Activated T-cell treated with anti-CD3 and anti-CD28 coated beads, Interleukin-2, amount 50 U/mL, for 24 hours (primary cell): ENCODE results near the gene FUT1.

Experiments used
- DNase-seq: peaks from one replicate; pipeline ENCODE4 v3.0.0-alpha.2; 2020
- H3K27ac Mint-ChIP-seq: 2 replicates; pipeline ENCODE4 v1.8.0; 2020; ENCODE audit warnings: mild to moderate bottlenecking, mixed read lengths
- H3K27me3 Mint-ChIP-seq: 2 replicates; pipeline ENCODE4 v1.8.0; 2020; ENCODE audit warnings: mixed read lengths
- H3K36me3 Mint-ChIP-seq: 2 replicates; pipeline ENCODE4 v1.8.0; 2020; ENCODE audit warnings: low read depth, mixed read lengths
- H3K4me1 Mint-ChIP-seq: 2 replicates; pipeline ENCODE4 v1.8.0; 2020; ENCODE audit warnings: low read depth, mixed read lengths
- H3K4me3 Mint-ChIP-seq: 2 replicates; pipeline ENCODE4 v1.8.0; 2020; ENCODE audit warnings: mild to moderate bottlenecking, moderate library complexity, mixed read lengths
- H3K9me3 Mint-ChIP-seq: 2 replicates; pipeline ENCODE4 v1.8.0; 2020; ENCODE audit warnings: mixed read lengths

FUT1 gene

DNA sequence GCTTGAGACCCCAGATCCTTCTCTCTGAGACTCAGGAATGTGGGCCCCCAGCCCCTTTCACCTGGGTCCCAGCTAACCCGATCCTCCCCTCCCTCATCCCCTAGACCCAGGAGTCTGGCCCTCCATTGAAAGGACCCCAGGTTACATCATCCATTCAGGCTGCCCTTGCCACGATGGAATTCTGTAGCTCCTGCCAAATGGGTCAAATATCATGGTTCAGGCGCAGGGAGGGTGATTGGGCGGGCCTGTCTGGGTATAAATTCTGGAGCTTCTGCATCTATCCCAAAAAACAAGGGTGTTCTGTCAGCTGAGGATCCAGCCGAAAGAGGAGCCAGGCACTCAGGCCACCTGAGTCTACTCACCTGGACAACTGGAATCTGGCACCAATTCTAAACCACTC, 3.3 kb upstream of the FUT1 start:
- DNase-seq: no peak
- no peaks in the 10 kb centered on the region for H3K9me3 Mint-ChIP-seq
- peaks cover 37% of the 10 kb centered on the region for H3K27me3 Mint-ChIP-seq
- H3K4me1 Mint-ChIP-seq: peaks cover 17% of the 10 kb centered on the region
- no peaks in the 10 kb centered on the region for H3K36me3 Mint-ChIP-seq
- no peak overlapping the region for H3K4me3 Mint-ChIP-seq
- H3K27ac Mint-ChIP-seq: no peak overlapping the region

DNA sequence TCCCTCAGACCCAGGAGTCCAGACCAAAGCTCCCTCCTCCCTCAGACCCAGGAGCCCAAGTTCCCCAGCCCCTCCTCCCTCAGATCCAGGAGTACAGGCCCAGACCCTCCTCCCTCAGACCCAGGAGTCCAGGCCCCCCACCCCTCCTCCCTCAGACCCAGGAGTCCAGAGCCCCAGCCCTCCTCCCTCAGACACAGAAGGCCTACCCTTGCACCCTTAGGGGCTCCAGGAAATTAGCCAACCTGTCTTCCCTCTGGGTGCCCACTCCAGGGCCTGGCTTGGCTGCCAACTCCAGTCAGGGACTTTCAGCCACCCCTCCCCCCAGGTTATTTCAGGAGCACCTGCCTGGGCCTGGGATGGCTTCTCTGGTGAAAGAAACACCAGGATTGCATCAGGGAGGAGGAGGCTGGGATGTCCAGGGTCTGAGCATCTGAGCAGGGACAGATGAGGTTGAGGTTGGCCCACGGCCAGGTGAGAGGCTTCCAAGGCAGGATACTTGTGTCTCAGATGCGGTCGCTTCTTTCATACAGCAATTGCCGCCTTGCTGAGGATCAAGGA, 2.7 kb upstream of the FUT1 start, which contains the start of gene FGF21:
TSS of gene FGF21 (plus strand) at position 441 of the 558 bp plus-strand sequence. CDS start 713 bp downstream, outside the sequence.
- Mint-ChIP-seq H3K36me3 (no peaks in the 10 kb centered on the region), H3K4me1 (peaks cover 13% of the 10 kb centered on the region), H3K27ac (no peak within 1 kb of the TSS), H3K9me3 (no peaks in the 10 kb centered on the region), H3K4me3 (no peak within 1 kb of the TSS), H3K27me3 (peaks cover 31% of the 10 kb centered on the region)
- no peak for DNase-seq

DNA sequence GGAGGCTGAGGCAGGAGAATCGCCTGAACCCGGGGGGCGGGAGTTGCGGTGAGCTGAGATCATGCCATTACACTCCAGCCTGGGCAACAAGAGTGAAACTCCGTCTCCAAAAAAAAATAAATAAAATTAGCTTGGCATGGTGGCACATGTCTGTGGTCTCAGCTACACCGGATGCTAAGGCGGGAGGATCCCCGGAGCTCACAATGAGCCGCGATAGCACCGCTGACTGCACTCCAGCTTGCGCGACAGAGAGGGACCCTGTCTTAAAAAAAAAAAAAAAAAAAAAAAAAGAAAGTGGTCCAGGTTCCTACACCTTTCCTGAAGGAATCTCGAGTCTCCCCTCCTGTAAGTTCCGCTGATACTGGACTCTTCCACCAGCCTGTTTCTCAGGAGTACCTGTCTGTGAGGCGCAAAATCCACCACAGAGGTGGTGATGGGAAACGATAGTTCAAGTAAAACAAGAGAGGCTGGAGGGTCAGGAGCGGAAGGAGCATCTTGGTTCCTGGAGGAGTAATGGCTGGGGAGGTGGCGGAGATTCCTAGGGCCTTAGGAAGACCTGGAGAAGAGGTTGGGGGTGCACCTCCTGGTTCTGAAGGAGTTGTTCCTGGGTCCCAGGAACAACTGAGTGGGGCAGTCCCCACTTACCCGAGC, 471 bp downstream of the FUT1 start:
- Mint-ChIP-seq H3K4me3 (peak overlapping the region; percentile 64), H3K4me1 (peaks cover 15% of the 10 kb centered on the region), H3K9me3 (no peaks in the 10 kb centered on the region), H3K27ac (peak overlapping the region; percentile 26), H3K36me3 (no peaks in the 10 kb centered on the region), H3K27me3 (peaks cover 31% of the 10 kb centered on the region)
- DNase-seq: no peak

DNA sequence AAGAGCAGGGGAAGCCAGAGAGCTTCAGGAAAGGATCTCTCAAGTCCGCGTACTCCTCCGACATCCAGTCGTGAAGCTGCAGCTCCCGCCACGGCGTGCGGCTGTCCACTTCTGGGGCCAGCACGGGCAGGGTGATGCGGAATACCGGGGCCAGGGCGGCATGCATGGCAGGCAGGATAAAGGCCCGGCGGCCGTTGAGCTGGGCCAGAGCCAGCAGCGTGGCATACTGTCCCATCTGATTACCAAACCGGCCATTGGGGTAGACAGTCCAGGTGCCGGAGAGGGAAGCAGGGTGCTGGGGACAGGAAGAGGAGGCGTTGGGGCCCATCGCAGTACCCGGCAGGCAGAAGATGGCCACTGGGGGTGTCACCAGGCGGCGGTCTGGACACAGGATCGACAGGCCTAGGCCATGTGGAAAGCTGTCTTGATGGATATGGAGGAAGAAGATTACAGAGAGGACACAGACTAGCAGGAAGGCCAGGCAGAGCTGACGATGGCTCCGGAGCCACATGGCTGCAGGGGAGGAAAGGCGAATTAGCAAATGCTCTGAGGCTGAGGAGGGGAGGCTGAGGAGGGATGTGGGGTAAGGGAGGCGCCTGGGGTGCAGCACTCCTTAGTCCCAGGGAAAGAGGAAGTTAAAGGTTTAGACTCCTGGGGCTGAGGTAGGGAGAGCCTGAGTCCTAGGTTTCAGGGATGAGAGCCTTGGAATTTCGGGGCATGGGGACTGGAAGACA, 1.5 kb downstream of the FUT1 start:
- Mint-ChIP-seq H3K27me3 (peaks cover 36% of the 10 kb centered on the region), H3K36me3 (no peaks in the 10 kb centered on the region), H3K4me1 (peaks cover 18% of the 10 kb centered on the region), H3K27ac (no peak overlapping the region), H3K9me3 (no peaks in the 10 kb centered on the region), H3K4me3 (no peak overlapping the region)
- no peak for DNase-seq

DNA sequence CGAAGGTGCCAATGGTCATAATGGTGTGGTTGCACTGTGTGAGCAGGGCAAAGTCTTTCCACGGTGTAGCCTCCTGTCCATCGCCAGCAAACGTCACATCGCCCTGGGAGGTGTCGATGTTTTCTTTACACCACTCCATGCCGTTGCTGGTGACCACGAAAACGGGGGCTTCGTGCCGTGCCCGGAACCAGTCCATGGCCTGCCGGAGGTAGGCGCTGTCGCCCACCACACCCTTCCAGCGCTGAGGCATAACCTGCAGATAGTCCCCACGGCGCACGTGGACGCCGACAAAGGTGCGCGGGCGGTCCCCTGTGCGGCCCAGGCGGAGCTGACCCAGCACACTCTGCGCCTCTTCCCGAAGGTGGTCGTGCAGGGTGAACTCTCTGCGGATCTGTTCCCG, 2.1 kb downstream of the FUT1 start:
- Mint-ChIP-seq H3K36me3 (no peaks in the 10 kb centered on the region), H3K4me1 (peaks cover 21% of the 10 kb centered on the region), H3K9me3 (no peaks in the 10 kb centered on the region), H3K4me3 (no peak overlapping the region), H3K27me3 (peaks cover 41% of the 10 kb centered on the region), H3K27ac (no peak overlapping the region)
- DNase-seq: no peak

DNA sequence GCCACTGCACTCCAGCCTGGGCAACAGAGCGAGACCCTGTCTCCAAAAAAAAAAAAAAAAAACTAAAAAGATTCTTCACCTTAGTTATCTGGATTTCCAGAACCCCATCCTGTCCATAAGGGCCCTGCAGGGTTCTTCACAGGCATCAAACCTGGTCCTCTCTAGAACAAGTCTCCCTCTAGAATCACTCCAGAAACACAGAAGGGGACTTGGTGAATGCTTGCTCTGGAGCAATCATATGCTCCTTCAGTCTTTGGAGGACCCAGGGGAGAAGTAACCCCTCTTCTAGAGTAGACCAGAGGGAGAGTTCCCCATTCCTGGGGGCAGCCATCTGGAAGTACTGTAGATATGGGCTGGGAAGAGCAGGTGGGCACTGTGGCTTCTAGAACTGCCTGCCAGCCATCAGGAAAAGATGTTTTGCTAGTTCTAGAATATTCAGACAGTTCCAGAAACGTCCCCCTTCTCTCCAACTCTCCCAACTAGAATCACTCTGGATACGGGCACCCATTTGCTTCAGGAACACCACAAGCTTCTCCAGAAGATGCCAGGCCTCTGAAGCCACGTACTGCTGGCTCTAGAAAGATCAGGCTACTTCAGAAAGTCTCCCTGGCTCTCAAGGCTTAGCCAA, 2.8 kb downstream of the FUT1 start:
- H3K36me3 Mint-ChIP-seq: no peaks in the 10 kb centered on the region
- peaks cover 40% of the 10 kb centered on the region for H3K27me3 Mint-ChIP-seq
- H3K27ac Mint-ChIP-seq: no peak overlapping the region
- H3K4me3 Mint-ChIP-seq: no peak overlapping the region
- no peaks in the 10 kb centered on the region for H3K9me3 Mint-ChIP-seq
- DNase-seq: no peak
- H3K4me1 Mint-ChIP-seq: peaks cover 21% of the 10 kb centered on the region

DNA sequence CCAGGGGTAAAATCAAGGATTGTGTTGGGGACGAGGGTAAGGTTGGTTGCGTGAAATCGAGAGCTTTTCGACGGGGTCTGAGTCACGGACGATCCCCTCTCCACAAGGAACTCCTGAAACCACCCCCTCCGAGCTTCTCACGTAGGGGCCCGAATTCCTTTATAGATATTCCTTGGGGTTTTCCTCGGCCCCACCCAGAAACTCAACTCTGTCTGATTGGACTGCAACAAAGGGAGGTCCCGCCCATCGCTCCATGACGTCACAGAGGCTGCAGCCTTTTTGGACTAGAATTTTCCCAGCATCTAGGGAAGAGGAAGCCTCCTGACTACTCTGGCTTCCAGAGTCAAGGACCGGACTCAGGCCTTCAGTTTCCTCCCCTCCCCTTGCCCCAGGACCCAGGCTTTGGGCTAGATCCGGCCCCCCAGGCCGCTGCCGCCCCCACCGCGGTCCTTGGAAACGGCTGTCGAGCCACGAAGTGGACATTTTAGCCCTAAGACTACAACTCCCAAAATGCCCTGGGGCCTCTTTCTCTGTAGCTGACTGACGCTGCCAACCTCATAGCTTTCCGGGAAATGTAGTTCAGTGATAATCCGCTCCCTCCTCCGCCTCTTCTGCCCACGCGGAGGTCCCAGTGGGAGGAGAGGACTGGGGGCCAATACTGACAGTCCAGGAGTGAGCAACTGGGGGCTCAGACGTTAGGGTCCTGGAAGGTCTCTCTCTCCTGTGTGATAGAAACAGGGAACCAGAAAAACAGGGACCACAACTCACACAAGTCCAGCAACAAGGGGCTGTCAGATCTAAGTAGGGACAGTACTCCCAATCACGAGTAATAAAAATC, 5.5 kb downstream of the FUT1 start, which contains the start of gene IZUMO1:
TSS of gene IZUMO1 (minus strand) at position 172 of the 838 bp plus-strand sequence. CDS start 1,050 bp downstream, outside the sequence.
- H3K4me3 Mint-ChIP-seq: peak within 1 kb of the TSS; percentile 38
- DNase-seq: peak; percentile 62

DNA sequence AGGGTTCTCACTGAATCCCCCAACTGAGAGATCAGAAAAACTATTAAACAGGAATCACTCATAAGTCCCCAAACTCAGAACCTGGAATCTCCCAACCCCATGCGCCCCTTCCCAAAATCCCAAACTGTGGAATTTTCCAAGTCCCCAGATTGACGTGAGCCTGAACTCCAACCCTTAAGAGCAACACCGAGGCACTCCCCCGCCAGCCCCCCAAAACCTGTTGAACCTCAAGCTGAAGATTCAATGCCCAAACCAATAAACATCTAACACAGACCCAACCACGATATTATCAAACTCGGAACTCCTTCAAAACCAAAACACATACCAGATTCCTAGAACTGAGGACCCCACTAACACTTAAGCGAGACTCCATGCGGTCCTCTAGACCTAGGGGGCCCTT, 6.3 kb downstream of the FUT1 start:
- no peak for DNase-seq
- peaks cover 24% of the 10 kb centered on the region for H3K27me3 Mint-ChIP-seq
- no peak overlapping the region for H3K27ac Mint-ChIP-seq
- H3K36me3 Mint-ChIP-seq: no peaks in the 10 kb centered on the region
- H3K9me3 Mint-ChIP-seq: no peaks in the 10 kb centered on the region
- peaks cover 11% of the 10 kb centered on the region for H3K4me1 Mint-ChIP-seq
- no peak overlapping the region for H3K4me3 Mint-ChIP-seq

More for the DNA sequence above, 5.5 kb downstream of the FUT1 start, which contains the start of gene IZUMO1:
- Mint-ChIP-seq H3K27me3 (peaks cover 25% of the 10 kb centered on the region), H3K9me3 (no peaks in the 10 kb centered on the region), H3K36me3 (no peaks in the 10 kb centered on the region), H3K27ac (peak within 1 kb of the TSS; percentile 69), H3K4me1 (peaks cover 8% of the 10 kb centered on the region)

DNA sequence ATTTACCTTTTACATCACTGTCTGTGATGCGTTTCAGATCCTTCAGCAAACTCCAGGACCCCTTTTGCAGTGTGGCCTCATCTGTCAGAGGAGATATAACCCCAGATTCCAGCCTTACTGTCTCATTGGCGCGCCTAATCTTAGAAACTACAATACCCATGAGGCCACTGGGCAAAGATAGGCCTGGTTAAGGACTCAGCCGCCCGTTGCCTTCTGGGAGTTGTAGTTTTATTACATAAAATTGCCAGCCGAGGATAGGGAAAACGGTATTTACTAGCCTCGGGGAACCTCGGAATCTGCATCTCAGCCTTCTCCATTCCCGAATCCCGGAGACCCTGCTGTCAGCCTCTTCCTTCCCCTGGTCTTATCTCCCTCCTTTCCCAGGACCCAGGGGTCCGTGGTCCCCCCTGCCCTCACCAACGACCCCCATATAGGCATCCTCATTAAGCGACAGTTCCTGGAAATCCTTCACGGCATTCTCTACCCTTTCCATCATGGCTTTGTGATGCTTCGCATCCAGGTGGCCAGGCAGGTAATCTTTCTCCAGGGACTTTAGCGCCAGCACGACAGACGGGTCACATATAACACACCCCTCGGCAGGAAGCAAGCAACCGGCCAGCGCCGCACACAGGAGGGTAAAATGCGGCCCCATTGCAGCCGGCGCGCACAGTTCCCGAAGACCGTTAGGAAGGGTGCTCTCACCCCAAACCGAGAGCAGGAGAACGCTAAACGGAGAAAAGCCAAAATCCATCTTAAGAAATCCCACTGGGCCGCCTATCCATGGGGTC, 7.0 kb downstream of the FUT1 start:
- no peak overlapping the region for H3K4me3 Mint-ChIP-seq
- peaks cover 11% of the 10 kb centered on the region for H3K4me1 Mint-ChIP-seq
- H3K27me3 Mint-ChIP-seq: peaks cover 27% of the 10 kb centered on the region
- DNase-seq: no peak
- H3K9me3 Mint-ChIP-seq: no peaks in the 10 kb centered on the region
- no peaks in the 10 kb centered on the region for H3K36me3 Mint-ChIP-seq
- no peak overlapping the region for H3K27ac Mint-ChIP-seq

DNA sequence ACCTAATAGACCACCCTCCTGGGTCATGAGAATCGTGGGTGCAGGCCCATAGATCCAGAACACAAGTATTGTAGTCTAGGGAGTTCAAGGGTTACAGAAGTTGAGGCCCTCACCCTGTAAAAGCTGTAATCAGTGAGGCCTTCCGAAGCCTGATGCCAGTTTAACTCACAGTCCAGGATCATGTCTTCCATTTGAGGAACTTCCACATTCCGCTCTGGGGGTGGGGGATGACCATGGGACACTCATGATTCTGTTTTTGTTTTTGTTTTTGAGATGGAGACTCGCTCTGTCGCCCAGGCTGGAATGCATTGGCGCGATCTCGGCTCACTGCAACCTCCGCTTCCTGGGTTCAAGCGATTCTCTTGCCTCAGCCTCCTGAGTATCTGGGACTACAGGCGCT, 10.3 kb downstream of the FUT1 start:
- no peaks in the 10 kb centered on the region for H3K9me3 Mint-ChIP-seq
- no peak overlapping the region for H3K27ac Mint-ChIP-seq
- H3K36me3 Mint-ChIP-seq: no peaks in the 10 kb centered on the region
- peaks cover 34% of the 10 kb centered on the region for H3K27me3 Mint-ChIP-seq
- peaks cover 16% of the 10 kb centered on the region for H3K4me1 Mint-ChIP-seq
- H3K4me3 Mint-ChIP-seq: no peak overlapping the region
- no peak for DNase-seq

DNA sequence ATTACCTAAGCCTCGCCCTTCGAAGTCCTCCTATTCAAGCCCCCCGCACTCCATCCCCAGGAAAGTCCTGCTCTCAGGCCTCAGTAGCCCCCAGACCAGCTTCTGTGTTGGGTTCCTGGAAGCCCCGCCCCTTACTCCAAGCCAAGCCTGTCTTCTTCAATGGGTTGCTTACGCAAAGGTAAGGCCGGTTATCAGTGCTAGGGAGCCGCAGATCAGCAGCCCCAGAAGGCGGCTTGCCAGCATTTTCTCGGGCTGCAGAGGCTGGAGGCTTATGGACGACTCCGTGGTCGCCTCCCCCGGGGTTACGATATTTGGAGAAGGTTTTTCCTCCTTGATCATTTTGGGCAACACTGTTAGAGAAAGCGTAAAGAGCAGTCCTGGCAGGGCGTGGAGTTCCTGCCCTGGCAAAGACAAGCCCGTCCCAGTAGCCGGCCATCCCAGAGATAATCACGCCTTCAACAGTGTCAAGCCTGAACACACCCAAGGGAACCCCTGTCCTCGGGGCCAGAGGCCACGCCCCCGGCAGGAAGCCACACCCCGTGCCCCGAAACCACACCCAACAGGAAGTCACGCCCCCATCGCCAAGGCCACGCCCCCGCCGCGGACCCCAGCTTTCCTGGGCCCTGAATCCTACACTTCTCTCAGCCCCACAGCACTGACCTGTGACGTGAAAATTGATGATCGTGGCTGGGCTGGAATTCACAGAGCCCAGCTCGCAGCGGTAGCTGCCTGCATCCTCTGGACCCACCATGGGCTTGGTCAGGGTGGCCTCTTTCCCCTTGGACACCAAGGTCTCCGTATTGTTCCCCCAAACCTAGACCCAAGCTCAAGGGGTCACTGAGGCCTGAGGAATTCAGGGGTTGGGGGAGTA, 11.1 kb downstream of the FUT1 start:
- no peak overlapping the region for H3K27ac Mint-ChIP-seq
- no peaks in the 10 kb centered on the region for H3K9me3 Mint-ChIP-seq
- H3K27me3 Mint-ChIP-seq: peaks cover 31% of the 10 kb centered on the region
- peaks cover 16% of the 10 kb centered on the region for H3K4me1 Mint-ChIP-seq
- no peak overlapping the region for H3K4me3 Mint-ChIP-seq
- H3K36me3 Mint-ChIP-seq: no peaks in the 10 kb centered on the region
- peak; percentile 67 for DNase-seq

DNA sequence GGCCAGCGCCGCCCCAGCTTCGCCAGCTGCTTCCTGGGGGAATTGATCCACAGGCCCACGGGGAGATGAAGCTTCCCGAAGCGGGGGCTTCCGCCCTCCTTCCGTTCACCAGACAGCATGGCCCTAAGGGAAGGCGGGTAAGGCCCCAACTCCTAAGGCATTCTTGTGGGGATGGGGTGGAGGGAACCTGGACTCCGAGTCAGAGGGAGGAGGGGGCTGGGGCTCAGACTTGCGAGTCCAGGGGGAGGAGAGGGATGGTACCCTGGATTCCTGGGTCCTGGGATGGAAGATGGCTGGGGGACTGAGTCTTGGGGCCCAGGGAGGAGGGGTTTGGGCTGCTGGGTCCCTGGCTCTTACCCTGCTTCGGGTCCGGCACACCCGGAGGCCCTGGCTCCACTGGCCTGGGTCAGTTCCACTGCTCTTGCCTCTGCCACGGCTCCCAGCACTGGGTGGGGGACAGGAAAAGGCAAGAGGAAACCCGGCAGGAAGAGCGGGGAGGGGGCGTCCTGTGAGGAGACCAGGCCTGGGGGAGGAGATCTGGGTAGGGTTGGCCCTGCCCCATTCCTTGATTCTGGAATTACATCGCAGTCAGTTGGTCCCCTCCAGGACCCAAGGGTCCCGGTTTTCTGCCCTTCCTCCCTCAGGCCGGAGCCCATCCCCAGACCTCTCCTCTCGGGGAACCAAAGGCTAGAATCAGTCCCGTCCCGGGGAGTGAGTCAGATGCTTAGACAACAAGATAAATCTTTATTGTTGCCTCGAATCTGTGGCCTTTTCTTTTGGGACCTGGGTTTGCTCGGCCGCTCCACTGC, 12.1 kb downstream of the FUT1 start, which contains the start of gene RASIP1:
TSS of gene RASIP1 (minus strand) at position 447 of the 809 bp plus-strand sequence. CDS start at position 119, 328 bp downstream.
- Mint-ChIP-seq H3K27me3 (peaks cover 21% of the 10 kb centered on the region), H3K4me3 (peak within 1 kb of the TSS; percentile 12)

More for the DNA sequence above, 12.1 kb downstream of the FUT1 start, which contains the start of gene RASIP1:
- Mint-ChIP-seq H3K36me3 (no peaks in the 10 kb centered on the region), H3K27ac (no peak within 1 kb of the TSS), H3K9me3 (no peaks in the 10 kb centered on the region), H3K4me1 (peaks cover 10% of the 10 kb centered on the region)
- DNase-seq: no peak
